Stimulated activated CD4-positive, alpha-beta T cell treated with anti-CD3 and anti-CD28 coated beads, Interleukin-2, amount 100 ng/mL, for 48 hours (primary cell): ENCODE data around the gene CEP170B.
"Not testable (repeated sequence)": the region's sequence is repeated elsewhere in the genome, so short reads cannot be mapped to it uniquely, and the experiment has no call there.

Experiments used
- DNase-seq, 2 donors: peaks; one replicate each; pipeline ENCODE4 v3.0.0-alpha.2; 2020

CEP170B gene

GRCh38 chr14:104919152-104919992, 54.3 kb downstream of the CEP170B start:
- not testable (repeated sequence) for DNase-seq

GRCh38 chr14:104919993-104920315, 54.9 kb downstream of the CEP170B start:
- no peak for DNase-seq

- DNase-seq = no peak
These were observed 58.8 kb downstream of the CEP170B start for GRCh38 chr14:104923640-104924420.

- no peak for DNase-seq
These were observed 59.5 kb downstream of the CEP170B start, which contains the start of gene PLD4 for GRCh38 chr14:104924421-104925213. PLD4 (plus strand) TSS chr14:104924879; CDS start chr14:104927141, 2,262 bp downstream.

- DNase-seq = no peak
These were observed 60.3 kb downstream of the CEP170B start for GRCh38 chr14:104925214-104925854.

GRCh38 chr14:104925855-104926609, 61.0 kb downstream of the CEP170B start:
- DNase-seq = no peak

GRCh38 chr14:104926619-104927431, 61.8 kb downstream of the CEP170B start:
- no peak for DNase-seq

- DNase-seq = no peak
These were observed 62.4 kb downstream of the CEP170B start for GRCh38 chr14:104927432-104927816.

GRCh38 chr14:104927901-104928300, 62.8 kb downstream of the CEP170B start:
- DNase-seq = no peak

GRCh38 chr14:104928391-104929133, 63.5 kb downstream of the CEP170B start:
- no peak for DNase-seq

GRCh38 chr14:104929268-104930230, 64.5 kb downstream of the CEP170B start:
- no peak for DNase-seq

- DNase-seq = no peak
These were observed 65.6 kb downstream of the CEP170B start for GRCh38 chr14:104930526-104931303.

GRCh38 chr14:104931304-104931770, 66.3 kb downstream of the CEP170B start:
- no peak for DNase-seq

GRCh38 chr14:104931771-104932675, 67.0 kb downstream of the CEP170B start:
- no peak for DNase-seq

- DNase-seq = peak; percentile 93
These were observed 67.9 kb downstream of the CEP170B start for GRCh38 chr14:104932676-104933631.
